DMS 273 (cell line): Measurements from ENCODE around the gene G3BP2.
"Not testable (repeated sequence)": the region's sequence is repeated elsewhere in the genome, so short reads cannot be mapped to it uniquely, and the experiment has no call there.

Source experiments
- DNase-seq: peaks from one replicate; lab custom pipeline; 2025; ENCODE audit not compliant: unreplicated experiment; lab: John Stamatoyannopoulos, UW

The G3BP2 gene

DNA sequence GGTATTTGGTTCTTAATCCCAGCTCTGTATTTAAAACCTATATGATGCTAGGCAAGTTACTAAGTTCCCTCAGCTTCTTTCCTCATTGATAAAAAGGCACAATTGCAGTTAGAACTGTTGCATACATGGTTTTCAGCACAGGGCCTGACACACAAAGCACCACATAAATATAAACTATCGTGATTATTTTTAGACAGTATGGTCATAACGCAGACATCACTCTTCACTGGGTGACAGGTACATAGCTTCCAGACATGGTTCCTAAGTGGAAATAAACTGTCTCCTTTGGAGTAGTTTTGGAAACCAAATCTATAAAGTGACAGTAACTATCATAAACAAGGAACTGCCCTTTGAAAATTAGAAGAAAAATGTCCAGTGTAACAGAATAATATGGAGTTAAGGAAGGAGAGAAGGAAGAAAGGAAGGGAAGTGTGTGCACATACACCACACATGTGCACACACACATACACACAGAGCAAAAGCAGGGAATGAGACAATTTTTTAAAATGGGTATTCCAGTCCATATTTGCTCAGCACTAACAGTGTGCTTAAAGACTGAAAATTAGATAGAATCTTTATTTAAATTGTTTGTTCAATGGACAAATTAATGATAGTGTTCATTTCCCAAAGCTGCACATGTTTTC lies 12.5 kb upstream of the G3BP2 start:
- DNase-seq: no peak

DNA sequence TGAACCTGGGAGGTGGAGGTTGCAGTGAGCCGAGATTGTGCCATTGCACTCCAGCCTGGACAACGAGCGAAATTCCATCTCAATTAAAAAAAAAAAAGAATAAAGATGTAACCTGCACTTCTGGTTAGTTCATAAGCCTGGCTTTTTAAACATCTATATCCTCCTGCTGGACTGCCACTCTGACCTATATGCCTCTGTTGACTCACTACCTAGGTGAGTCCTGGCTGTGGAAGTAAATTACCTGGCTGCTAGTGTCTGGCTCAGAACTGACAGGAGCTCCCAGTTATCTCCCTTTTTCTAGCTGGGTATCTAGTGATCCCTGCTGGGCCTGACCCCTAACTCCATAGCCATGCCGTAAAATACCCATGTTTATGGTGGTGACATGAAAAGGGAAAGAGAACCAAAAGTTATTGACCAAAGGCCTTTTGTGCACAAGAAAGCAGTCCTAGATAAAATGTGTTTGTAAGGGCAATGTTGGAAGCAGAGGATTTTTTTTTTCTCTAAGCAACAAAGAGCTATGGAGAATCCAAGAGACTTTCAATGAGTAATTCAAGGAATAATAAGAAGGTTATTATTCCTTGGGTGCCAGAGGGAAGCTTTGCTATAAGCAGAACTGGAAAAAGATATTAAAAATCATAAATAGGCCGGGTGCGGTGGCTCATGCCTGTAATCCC lies 10.4 kb upstream of the G3BP2 start:
- no peak for DNase-seq

DNA sequence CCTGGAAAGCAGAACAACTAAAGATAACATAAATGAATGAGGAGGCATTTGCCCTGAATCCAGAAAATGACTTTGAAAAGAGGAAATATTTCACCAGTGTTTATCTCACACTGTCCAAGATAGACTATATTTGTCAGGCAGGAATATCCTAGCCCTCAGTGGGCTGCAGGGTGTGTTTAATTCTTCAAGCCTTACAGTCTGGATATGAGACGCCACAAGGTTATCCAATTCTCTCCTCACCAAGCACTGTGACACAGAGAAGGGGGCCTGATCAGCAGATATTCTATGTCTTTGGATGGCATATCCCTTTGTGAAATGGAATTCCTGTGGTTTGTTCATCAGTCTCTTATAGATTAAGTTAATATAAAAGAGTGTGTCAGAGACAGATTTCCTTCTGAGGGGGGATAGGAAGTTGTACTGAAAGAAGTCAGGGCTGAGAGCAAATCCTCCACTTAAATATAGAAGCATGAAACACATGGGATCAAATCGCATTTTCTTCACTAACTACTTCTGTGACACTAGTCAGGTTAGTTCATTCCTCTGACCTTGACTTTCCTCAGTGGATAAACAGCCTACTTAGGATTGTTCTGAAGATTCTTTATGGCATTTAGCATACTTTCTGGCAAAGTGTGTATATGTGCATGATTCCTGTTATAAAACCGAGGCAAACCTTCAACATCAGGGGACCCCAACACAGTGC lies 6.8 kb upstream of the G3BP2 start:
- DNase-seq: no peak

DNA sequence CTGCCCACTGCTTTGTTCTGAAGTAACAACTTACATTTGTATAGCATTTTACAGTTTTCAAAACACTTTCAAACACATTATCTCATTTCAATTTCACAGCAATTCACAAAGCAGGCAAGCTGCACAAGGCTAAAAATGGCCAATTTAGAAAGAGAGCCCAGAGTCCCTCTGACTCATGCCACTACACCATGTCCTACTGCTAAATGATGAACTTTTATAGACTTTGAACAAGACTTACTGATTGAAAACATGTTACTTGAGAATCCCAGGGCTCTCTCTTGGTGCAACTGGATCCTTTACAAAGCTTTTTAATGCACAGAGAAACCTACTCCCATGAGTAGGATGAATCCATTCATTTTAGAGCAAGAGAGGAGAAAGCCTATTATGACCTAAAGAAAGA lies 5.8 kb upstream of the G3BP2 start:
- no peak for DNase-seq

DNA sequence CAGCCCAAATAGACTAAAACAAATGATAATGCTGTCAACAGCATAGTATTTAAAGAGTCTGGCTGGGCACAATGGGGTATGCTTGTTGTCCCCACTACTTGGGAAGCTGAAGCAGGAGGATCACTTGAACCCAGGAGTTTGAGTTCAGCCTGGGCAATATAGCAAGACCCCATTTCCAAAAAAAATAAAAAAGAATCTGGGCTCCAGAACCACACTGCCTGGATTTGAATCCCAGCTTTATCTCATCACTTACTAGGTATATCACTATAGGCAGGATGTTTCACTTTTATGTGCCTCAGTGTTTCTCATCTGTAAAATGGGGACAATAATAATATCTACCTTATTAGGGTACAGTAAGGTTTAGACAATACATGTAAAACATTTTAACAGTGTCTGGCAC lies 5.3 kb upstream of the G3BP2 start:
- DNase-seq: no peak

DNA sequence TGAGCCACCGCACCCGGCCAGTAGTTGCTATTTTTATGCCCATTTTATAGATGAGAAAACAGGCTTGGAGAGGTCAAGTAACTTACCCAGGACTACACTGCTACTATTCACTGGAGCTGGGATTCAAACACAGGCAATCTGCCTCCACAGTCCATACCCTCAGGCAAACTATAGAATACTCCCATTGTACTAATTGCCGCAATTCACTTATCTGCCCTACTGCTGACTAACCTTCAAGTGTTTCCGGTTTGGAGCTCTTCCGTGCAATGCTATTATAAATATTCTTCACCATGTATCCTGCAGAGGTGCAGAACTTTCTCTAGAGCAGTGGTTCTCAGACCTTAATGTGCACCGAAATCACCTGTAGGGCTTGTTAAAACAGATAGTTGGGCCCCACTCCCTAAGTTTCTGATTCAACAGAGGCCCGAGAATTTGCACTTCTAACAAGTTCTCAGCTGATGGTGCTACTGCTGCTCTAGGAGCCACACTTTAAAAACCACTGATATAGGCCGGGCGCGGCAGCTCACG lies 1.9 kb upstream of the G3BP2 start:
- no peak for DNase-seq

DNA sequence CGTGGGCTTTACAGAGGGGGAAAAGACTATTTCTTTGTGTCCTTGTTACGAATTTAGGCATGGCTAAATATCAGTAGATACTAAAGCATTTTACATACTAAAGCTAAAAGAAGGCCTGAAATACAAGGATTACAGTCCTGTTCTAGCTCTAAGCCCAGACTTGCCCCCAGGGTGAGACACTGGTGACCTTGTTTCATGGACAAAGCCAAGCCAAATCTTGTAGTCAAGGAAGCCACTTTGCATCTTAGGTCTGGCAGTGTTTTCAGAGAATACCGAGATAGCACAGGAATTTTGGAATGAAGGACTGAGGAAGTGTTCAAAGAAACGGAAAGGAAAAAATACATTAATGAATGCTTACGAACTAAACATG lies 733 bp upstream of the G3BP2 start:
- peak; percentile 21 for DNase-seq

DNA sequence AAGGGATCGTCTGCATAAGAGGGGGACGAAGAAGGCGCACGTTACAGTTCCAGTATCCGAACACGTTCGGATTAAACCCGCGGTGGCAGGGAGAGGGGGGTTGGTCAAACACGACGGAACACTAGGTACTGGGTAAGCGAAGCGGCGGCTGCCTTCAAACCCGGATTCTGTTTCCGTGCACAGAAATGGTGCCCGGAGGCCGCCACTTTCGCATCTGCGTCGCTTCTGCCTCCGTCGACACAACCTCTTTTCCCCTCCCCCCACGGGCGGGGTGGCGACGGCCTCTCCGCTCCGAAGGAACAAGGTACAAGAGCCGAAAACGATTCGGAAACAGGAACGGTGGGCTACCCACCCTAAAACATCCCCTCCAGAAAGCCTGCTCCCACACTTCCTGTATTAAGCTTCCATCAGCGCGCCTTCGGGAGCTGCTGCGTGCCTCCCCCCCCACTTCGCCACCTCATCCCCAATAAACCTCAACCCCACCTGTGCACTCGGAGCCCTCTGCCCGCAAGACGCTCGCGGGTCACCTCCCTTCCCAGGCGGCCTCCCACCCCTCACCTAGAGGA lies 667 bp downstream of the G3BP2 start:
- peak; percentile 75 for DNase-seq

DNA sequence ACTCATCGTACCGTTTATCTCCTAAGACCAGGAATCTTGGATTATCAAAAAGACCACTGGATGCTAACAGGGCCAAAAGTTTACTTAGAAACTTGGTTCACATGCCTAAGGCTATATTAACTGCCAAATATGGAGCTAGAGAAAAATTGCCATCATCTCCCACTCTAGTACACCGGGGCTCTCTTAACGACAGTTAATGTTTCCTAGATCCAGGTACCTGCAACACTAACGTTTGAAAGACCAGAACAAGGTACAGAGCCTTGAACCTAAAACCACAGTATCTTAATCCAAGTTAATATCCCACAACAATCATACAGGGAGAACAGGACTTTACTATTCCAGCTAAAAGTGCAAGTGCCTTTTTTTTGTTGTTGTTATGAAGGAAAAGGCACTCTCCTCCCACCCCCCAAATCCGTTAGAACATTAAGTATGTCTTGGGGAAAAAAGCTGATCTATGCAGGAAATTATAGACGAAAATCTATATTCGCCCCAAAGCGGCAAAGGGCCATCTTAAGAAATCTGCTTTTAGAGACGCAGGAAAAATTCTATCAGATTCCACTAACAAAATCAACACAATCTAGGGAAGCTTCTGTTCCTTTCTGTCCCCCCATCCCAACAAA lies 1.3 kb downstream of the G3BP2 start:
- peak; percentile 5 for DNase-seq

DNA sequence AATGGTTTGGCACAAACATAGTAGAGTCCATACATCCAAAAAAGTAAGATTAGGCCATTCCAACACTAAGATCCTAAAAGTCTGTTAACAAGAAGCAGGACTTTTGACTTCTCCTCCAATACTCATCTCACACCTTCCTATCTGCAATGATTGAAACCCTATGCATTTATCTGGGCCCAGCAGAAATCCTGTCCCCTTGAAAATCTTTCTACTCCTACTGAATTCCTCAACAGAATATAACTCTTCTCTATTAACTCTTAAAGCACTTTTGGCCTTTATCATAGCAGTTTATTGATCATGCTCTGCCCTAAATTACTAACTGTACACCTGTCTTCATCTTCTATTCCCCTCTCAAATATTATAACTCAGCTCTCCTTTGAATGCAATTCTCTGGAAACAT lies 4.6 kb downstream of the G3BP2 start:
- DNase-seq: no peak

DNA sequence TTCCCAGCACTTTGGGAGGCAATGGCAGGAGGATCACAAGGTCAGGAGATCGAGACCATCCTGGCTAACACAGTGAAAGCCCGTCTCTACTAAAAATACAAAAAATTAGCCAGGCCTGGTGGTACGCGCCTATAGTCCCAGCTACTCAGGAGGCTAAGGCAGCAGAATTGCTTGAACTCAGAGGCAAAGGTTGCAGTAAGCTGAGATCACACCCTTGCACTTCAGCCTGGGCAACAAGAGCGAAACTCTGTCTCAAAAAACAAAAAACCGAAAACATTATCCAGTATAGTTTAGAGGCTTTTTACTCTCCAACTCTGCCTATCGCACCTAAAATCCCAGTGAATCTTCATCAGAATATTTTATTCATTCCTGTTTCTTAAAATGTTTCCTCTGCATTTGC lies 5.6 kb downstream of the G3BP2 start:
- DNase-seq: not testable (repeated sequence)

DNA sequence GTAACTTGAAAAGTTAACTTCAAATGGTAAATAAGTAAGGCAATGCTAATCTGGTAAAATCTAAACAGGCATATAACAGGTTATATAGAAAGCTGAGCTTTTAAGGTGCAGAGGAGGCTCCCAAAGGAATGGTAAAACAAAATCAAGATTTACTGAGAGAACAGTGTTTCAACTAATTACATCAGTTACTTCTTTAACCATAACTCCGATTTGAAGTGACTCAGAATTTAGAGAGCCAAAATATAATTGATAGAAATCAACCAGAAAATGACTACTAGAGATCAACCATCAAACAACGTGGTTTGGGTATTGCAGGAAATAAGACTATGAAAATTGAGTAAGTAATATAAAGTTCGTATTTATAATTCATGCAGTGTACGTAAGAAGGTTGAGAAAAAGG lies 6.9 kb downstream of the G3BP2 start:
- DNase-seq: no peak

DNA sequence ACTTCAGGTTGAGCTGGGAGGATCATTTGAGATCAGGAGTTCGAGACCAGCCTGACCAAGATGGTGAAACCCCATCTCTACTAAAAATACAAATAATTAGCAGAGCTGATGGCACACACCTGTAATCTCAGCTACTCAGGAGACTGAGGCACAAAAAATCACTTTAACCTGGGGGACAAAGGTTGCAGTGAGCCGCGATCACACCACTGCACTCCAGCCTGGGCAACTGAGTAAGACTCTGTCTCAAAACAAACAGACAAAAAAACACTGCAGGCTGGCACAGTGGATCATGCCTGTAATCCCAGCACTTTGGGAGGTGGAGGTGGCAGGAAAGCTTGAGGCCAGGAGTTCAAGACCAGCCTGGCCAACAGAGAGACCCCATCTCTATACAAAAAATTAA lies 8.6 kb downstream of the G3BP2 start:
- DNase-seq: not testable (repeated sequence)

DNA sequence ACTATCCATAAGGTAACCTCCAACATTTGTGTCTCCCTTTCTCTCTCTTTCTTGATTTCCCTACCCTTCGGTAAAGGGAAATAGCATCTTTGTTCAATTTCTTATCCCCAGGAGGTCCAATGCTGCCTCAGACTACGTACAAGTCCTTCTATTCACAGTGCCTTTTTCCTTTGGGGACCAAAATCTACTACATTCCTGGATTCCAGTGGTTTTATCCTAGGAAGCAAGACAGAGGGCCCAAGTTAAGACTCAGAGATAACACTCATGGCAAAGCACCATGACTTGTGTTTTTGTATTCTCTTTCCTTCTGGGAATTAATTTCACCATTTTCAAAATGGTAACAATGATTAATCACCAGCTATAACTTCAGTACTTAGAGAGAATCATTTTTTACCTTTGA lies 10.6 kb downstream of the G3BP2 start:
- no peak for DNase-seq

DNA sequence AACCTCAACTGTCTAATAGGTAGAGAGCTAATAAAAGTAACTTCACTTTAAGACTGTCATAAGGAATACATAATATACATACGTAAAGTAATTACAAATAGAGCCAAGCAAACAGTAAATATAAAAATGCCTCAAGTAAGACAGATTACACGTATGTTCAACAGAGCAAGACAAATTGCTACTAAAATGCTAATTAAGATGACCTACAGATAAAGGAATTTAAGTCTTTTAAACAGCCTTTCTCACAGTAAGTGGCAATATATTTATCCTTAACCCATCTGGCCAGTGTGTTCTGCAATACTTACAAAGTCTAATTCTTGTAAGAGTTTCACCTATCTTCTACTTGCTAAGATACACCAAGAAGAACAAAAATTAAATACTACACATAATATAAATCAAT lies 12.7 kb downstream of the G3BP2 start:
- DNase-seq: no peak

DNA sequence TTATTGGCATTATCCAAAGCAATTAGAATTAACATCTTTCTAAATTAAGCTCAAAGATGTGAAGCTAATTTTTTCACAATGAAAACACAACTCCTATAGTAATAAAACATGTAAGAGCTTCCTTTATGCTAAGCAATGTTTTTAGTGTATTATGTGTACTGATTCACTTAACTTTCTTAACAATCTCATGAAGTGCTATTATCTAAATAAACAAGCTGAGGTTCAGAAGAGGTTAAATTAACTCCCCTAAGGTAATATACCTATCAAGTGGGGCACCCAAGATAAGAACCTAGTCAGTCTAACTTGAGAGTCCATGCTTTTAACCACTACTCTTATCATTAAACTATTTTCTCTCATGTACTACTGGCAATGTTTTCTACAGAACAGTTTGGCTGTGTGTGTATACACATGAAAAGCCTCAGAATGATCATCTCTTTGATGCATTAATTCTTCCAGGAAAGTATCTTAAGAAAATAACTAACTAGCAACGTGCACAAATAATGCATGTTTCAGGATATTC lies 13.6 kb downstream of the G3BP2 start:
- no peak for DNase-seq

DNA sequence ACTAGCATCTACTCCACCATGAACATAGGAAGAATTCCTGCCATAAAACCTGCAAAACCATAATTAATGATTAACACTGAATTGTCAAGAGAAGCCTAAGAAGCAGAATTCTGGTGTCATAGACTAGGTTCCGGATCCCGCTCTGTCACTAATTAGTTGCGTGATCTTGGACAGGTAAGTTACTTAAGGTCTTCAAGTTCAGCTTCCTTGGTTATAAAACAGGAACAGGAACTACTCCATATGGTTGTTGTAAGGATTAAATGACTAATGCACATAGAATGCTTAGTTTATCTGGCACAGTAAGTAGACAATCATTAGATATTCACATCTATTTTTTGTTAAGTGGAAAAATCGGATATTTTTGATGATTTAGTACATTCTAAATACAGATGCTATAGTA lies 14.3 kb downstream of the G3BP2 start:
- DNase-seq: no peak

DNA sequence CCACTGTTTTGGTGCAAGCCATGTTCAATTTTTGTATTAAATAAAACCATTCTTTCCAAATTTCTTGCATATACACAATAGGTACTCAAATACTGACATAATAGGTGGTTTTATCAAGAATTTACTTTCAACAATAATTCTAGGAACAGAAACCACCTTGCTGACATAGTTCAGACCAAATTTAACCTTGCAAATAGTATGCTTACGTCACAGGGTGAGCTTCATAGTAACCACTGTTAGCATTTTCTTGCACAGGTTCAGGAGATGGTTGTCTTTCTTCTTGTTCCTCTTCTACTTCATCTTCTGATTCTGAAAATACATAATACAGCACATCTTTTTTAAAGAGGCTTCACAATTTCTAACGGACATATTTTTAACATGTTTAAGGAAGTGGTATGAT lies 17.6 kb downstream of the G3BP2 start:
- no peak for DNase-seq

DNA sequence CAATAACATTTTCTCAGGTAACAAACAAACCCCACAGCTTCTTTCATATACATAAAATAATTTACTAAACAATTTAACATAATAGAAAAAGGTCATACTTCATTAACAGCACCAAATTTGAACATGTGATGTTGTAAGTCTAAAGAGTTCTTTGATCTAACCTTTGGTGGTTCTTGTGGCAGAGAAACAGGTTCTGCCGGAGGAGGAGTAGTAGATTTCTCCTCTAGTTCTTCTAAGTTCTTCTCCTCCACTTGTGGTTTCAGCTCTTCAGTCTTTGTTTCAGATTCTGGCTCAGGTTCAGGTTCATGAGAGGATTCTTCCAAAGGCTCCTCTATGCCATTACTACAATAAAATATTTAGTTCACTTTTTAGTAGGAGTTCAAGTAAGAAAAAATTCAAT lies 18.3 kb downstream of the G3BP2 start:
- no peak for DNase-seq

DNA sequence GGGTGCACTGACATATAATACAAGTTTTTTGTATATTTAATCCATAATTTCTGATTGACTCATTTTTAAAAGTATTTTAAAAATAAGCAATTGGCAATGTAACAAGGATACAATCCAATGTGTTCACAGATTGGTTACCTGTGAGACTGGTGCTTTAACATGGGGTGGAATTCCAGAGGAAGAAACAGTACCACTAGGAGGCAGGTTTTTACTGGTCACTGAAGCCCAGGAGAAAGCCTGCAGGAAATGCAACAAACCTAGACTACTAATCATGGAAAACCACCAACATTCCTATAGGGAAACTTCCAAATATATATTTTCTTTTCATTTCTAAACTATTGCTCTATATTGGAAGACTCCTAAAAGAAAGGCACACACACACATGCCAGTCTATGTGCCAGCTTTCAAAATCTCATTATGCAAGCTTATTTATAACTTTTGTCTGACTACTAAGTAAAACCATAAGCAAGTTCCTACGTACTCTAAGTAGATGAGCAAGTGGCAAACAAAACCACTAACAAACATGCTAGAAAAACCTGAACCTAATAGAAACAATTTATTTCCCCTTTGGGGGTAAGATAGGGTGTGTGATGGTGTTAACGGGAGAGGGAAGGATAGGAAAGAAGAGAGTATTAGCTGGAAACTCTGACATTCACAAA lies 19.2 kb downstream of the G3BP2 start:
- DNase-seq: peak; percentile 22

DNA sequence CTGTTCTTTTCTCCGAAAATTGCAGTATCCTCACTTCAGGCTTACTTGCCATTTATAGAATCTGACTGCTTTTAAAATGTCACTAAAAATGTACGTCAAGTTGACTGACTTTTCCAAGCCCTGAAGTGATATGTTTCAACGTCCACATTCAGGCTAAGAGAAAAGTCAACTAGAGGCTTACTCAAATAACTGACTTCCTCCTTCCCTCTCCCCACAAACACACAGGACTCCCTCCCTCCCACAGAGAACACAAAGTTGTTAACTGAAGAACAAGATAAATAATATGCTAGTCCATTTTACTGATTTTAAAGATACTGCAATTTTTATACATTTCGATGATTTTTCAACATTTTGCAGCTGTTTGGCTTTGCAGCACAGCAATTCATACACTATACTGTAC lies 29.1 kb downstream of the G3BP2 start:
- DNase-seq: no peak
